HepG2 (cell line): ENCODE results near the gene SCP2. TPM values are rescaled to one million over a fixed set of nuclear protein-coding genes. Genes with fewer than 3 reads are reported as not detected.

Experiments
- ATAC-seq: fragments of 200-7000 bp; cut with Tn5 transposase; 3 replicates; pipeline ENCODE4 v1.9.1; 2020; ENCODE audit warnings: mild to moderate bottlenecking, moderate library complexity
- BruUV-seq: library from RNA; stranded (reverse); fragments of 400-500 nt; replicated peaks from 2 replicates; lab custom pipeline; 2021; lab: Mats Ljungman, UMichigan
- CTCF ChIA-PET: fragments of 300-600 bp; formaldehyde crosslinking; extraction: SDS; loops from one replicate; lab custom pipeline; 2021; ENCODE audit warnings: low total read pairs, inconsistent platforms, low intra/inter-chr PET ratio; lab: Yijun Ruan, JAX
- POLR2A ChIA-PET: fragments of 350-600 bp; sonication (Branson Sonifier 250); formaldehyde crosslinking; loops from one replicate; lab custom pipeline; 2020; ENCODE audit warnings: antibody characterized with exemption, inconsistent platforms; lab: Yijun Ruan, JAX
- DNase-seq: peaks from one replicate; pipeline ENCODE4 v3.0.0-alpha.2; 2015; ENCODE audit warnings: low spot score
- FAIRE-seq: peaks from 3 replicates; lab custom pipeline; 2011; peaks lifted over from hg19 to GRCh38; lab: Jason Lieb, UNC
- H2AFZ ChIP-seq: one replicate; pipeline ENCODE4 v1.6.1; 2011; ENCODE audit warnings: low read length, inconsistent platforms
- H3K27ac ChIP-seq: fragments of 300-600 bp; 3 replicates; pipeline ENCODE4 v1.8.0; 2011; ENCODE audit warnings: mixed run types, mild to moderate bottlenecking, mixed read lengths, low read length, inconsistent platforms; ENCODE audit not compliant: insufficient read depth; ENCODE audit errors: extremely low read length
- H3K27me3 ChIP-seq, 2 experiments: fragments of 200-600 bp in 1 of 2; 2 replicates in 1 of 2; 3 replicates in 1 of 2; pipeline versions ENCODE4 v1.6.0 to v1.8.0; 2011; ENCODE audit warnings: low read length in 2 of 2, mild to moderate bottlenecking in 2 of 2, moderate library complexity in 2 of 2, inconsistent platforms in 1 of 2; ENCODE audit not compliant: insufficient read depth in 2 of 2, control insufficient read depth in 1 of 2
- H3K36me3 ChIP-seq, 2 experiments: fragments of 200-600 bp in 1 of 2; replicated peaks in 1 of 2; 2 replicates in 1 of 2; 3 replicates in 1 of 2; pipeline versions ENCODE4 v1.5.1 to v1.8.0; 2011; ENCODE audit warnings: low read length in 2 of 2, inconsistent platforms in 1 of 2; ENCODE audit not compliant: insufficient read depth in 2 of 2, control insufficient read depth in 1 of 2
- H3K4me1 ChIP-seq: 2 replicates; pipeline ENCODE4 v1.5.1; 2012; ENCODE audit warnings: low read length, inconsistent platforms; ENCODE audit not compliant: insufficient read depth
- H3K4me2 ChIP-seq: 2 replicates; pipeline ENCODE4 v1.6.0; 2011; ENCODE audit warnings: low read depth, low read length, inconsistent platforms
- H3K4me3 ChIP-seq, 3 experiments: fragments of 200-600 bp in 1 of 3; sonication (generic), shearing (Covaris generic) in 1 of 3; replicated peaks in 1 of 3; 2 replicates each; pipeline ENCODE4 v1.5.1; 2011 to 2016; ENCODE audit warnings: low read length in 3 of 3, inconsistent platforms in 2 of 3, low read depth in 2 of 3, mild to moderate bottlenecking in 2 of 3, control low read depth in 1 of 3, mixed read lengths in 1 of 3; ENCODE audit not compliant: insufficient read depth in 1 of 3
- H3K79me2 ChIP-seq: one replicate; pipeline ENCODE4 v1.6.1; 2011; ENCODE audit warnings: low read length, inconsistent platforms; ENCODE audit not compliant: insufficient read depth
- H3K9ac ChIP-seq: 2 replicates; pipeline ENCODE4 v1.6.0; 2011; ENCODE audit warnings: mild to moderate bottlenecking, low read depth, low read length, inconsistent platforms; ENCODE audit not compliant: insufficient read depth
- H3K9me3 ChIP-seq: 2 replicates; pipeline ENCODE4 v1.5.1; 2012; ENCODE audit warnings: mild to moderate bottlenecking, low read length
- H4K20me1 ChIP-seq: 2 replicates; pipeline ENCODE4 v1.6.0; 2011; ENCODE audit warnings: inconsistent platforms, mild to moderate bottlenecking, low read length, moderate library complexity; ENCODE audit not compliant: insufficient read depth
- ATF7 ChIP-seq, 2 experiments: fragments of 450-650 bp in 1 of 2; sonication (generic) in 1 of 2; formaldehyde crosslinking in 1 of 2; IDR thresholded peaks; 2 replicates each; pipeline versions ENCODE4 v1.4.0 to v1.6.1; 2016 to 2020; ENCODE audit warnings: antibody characterized with exemption in 1 of 2, mild to moderate bottlenecking in 1 of 2, missing genetic modification reagents in 1 of 2
- BRD4 ChIP-seq: sonication (generic); formaldehyde crosslinking; IDR thresholded peaks from 2 replicates; pipeline ENCODE4 v1.4.0; 2020; ENCODE audit warnings: missing genetic modification reagents
- ELF4 ChIP-seq: sonication (generic); formaldehyde crosslinking; IDR thresholded peaks from 2 replicates; pipeline ENCODE4 v1.5.0; 2020; ENCODE audit warnings: missing genetic modification reagents, mild to moderate bottlenecking, moderate library complexity, borderline replicate concordance
- ETV5 ChIP-seq: IDR thresholded peaks from 2 replicates; pipeline ENCODE4 v1.6.1; 2018; ENCODE audit warnings: missing biosample characterization, missing genetic modification reagents, inconsistent platforms, borderline replicate concordance
- HOXA3 ChIP-seq: sonication (generic); formaldehyde crosslinking; IDR thresholded peaks from 2 replicates; pipeline ENCODE4 v1.5.0; 2020; ENCODE audit warnings: missing genetic modification reagents
- ISL2 ChIP-seq: sonication (generic); formaldehyde crosslinking; IDR thresholded peaks from 2 replicates; pipeline ENCODE4 v1.5.0; 2020; ENCODE audit warnings: missing genetic modification reagents
- PATZ1 ChIP-seq: sonication (generic); formaldehyde crosslinking; IDR thresholded peaks from 2 replicates; pipeline ENCODE4 v1.4.0; 2020; ENCODE audit warnings: missing genetic modification reagents
- SOX6 ChIP-seq, 2 experiments: fragments of 450-650 bp in 1 of 2; sonication (generic) in 1 of 2; formaldehyde crosslinking in 1 of 2; IDR thresholded peaks; 2 replicates each; pipeline versions ENCODE4 v1.4.0 to v1.6.1; 2017 to 2020; ENCODE audit warnings: antibody characterized with exemption in 1 of 2, mild to moderate bottlenecking in 1 of 2, missing genetic modification reagents in 1 of 2
- TEAD2 ChIP-seq: sonication (generic); formaldehyde crosslinking; IDR thresholded peaks from 2 replicates; pipeline ENCODE4 v1.9.0; 2021; ENCODE audit warnings: missing genetic modification reagents
- YY1 ChIP-seq: IDR thresholded peaks from 2 replicates; pipeline ENCODE4 v1.6.1; 2011; ENCODE audit warnings: low read length, low read depth, moderate library complexity, mild to moderate bottlenecking; ENCODE audit not compliant: insufficient read depth, insufficient replicate concordance
- ZBTB21 ChIP-seq: sonication (generic); formaldehyde crosslinking; IDR thresholded peaks from 2 replicates; pipeline ENCODE4 v1.4.0; 2020; ENCODE audit warnings: missing genetic modification reagents
- ZNF556 ChIP-seq: sonication (generic); formaldehyde crosslinking; IDR thresholded peaks from 2 replicates; pipeline ENCODE4 v1.4.0; 2020; ENCODE audit warnings: mild to moderate bottlenecking, missing genetic modification reagents, borderline replicate concordance
- ZNF670 ChIP-seq: sonication (generic); formaldehyde crosslinking; IDR thresholded peaks from 2 replicates; pipeline ENCODE4 v1.8.0; 2022; ENCODE audit warnings: mild to moderate bottlenecking, missing genetic modification reagents, borderline replicate concordance
- WGBS: methylation state at CpG from one replicate; pipeline ENCODE4 v1.1.6; 2017; ENCODE audit warnings: low lambda C conversion rate; 5-methylcytosine and 5-hydroxymethylcytosine counted together
- in situ Hi-C: cut with HindIII; loops from 2 replicates; pipeline ENCODE4 v1.10.0; 2017; ENCODE audit warnings: low pct_unique_long_range_greater_than_20kb; ENCODE audit not compliant: extremely low pct_ligation_motif_present
- intact Hi-C: fragments of 100-400 bp; cut with micrococcal nuclease; formaldehyde crosslinking; loops from one replicate; pipeline ENCODE4 v1.10.0; 2022; ENCODE audit not compliant: unreplicated experiment
- polyA plus RNA-seq, 8 experiments: library from polyadenylated mRNA; depleted of rRNA in 3 of 8; stranded (reverse) in 7 of 8; unstranded in 1 of 8; fragments of >200 nt; fragmentation: Illumina TruSeq in 4 of 8; extraction: Trizol in 4 of 8; gene quantifications; 2 replicates each; pipeline versions ENCODE4 v1.2.1 to v1.2.3, GENCODE V29; 2011 to 2016; ENCODE audit warnings: low read depth in 4 of 8, missing spikeins in 1 of 8, mixed read lengths in 1 of 8; ENCODE audit not compliant: insufficient read depth in 1 of 8
- total RNA-seq, 5 experiments: library from RNA; depleted of rRNA; stranded (reverse); fragments of >200 nt; fragmentation: Illumina TruSeq; extraction: Trizol; gene quantifications; 2 replicates each; pipeline ENCODE4 v1.2.3, GENCODE V29; 2016; ENCODE audit warnings: low read depth in 1 of 5
- TF ChIP-seq, protein P1 (sequence below): sonication (generic); formaldehyde crosslinking; IDR thresholded peaks from 2 replicates; pipeline ENCODE4 v1.5.0; 2020; ENCODE audit warnings: missing genetic modification reagents

Gene SCP2
- total and polyA plus RNA-seq, 2 of the 13 experiments (the other 11 are each of a cell fraction or from before 2014, with no cell fraction given), result 59.0 to 133 TPM

DNA sequence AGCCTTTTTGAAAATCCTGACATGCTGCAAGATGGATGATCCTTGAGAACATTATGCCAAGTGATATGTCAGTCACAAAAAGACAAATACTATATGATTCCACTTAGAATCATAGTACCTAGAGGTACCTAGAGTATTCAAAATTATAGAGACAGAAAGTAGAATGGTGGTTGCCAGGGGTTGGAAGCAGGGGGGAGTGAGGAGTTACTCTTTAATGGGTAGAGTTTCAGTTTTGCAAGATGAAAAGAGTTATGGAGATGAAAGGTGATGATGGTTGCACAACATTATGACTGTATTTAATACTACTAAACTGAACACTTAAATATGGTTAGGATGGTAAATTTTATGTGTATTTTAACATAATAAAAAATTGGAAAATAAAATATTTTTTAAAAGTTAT is 97.0 kb downstream of the SCP2 start:
- Histone ChIP-seq H3K27ac (no peak overlapping the region), H3K79me2 (peaks cover 22% of the 10 kb centered on the region), H4K20me1 (peaks cover 2% of the 10 kb centered on the region; the same call in 1 of the 2 replicates), H2AFZ (no peak overlapping the region), H3K4me2 (no peak overlapping the region), H3K9me3 (no peaks in the 10 kb centered on the region), H3K9ac (no peak overlapping the region), H3K4me1 (peaks cover 22% of the 10 kb centered on the region), H3K4me3 (no peak overlapping the region), H3K36me3 (peaks cover 0 to 12% of the 10 kb centered on the region in 2 experiments; a peak in 4 of 5 replicates), H3K27me3 (no peaks in the 10 kb centered on the region)
- BruUV-seq, result no TSS peak
- ChIA-PET CTCF (no interaction called here), POLR2A (no interaction called here)
- ATAC-seq, result no peak
- intact Hi-C loops, result no loop called here
- DNase-seq, result no peak
- TF ChIP-seq, protein P1, sequence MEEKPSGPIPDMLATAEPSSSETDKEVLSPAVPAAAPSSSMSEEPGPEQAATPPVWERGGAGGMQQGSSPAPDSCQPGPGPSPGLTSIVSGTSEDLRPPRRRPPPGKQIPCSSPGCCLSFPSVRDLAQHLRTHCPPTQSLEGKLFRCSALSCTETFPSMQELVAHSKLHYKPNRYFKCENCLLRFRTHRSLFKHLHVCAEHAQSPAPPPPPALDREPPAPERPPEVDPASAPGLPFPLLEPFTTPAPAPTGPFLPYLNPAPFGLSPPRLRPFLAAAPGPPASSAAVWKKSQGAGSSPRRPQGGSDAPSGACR, result 0 out of 2 replicates have a peak, but pooled peaks have one; percentile 3
- TF ChIP-seq ETV5 (CRISPR knock-in tag), result no peak
- in situ Hi-C loops, result no loop called here
- no peak for FAIRE-seq

DNA sequence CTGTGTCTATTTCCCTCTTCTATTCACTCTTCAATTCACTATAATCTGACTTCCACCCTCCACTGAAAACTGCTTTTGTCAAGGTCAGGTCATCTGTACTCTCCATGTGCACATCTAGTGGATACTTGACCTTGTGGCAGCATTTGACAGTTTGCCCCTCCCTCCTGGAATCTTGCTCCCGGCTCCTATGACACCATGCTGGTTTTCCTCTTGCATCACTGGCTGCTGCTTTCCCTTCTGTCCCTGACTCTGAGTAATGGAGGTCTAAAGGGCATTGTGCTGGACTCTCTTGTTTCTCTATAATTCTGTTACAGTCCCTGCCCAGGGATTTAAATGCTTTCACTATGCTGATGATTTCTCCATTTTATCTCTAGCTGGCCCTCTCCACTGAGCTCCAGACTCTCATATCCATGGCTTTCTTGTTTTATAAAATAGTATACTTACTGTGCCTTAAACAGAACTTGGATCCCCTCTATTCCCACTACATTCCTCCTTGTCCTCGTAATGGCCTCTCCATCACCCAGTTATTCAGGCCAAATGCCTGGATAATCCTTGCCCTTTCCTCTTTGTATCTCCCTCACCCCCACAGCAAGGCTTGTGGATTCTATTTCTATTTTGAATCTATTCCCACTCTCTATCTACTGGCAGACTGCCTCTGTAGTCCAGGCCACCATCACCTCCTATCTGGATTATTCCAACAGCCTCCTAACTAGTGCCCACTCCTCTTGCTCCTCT is 98.1 kb downstream of the SCP2 start:
- peak overlapping the region; percentile 62 for H3K27ac ChIP-seq
- no TSS peak for BruUV-seq
- peak; percentile 99 for ATAC-seq
- H3K36me3 ChIP-seq, result peaks cover 0 to 17% of the 10 kb centered on the region in 2 experiments; a peak in 4 of 5 replicates
- H3K9ac ChIP-seq, result peak overlapping the region; percentile 18; the same call in 1 of the 2 replicates
- H4K20me1 ChIP-seq, result peaks cover 2% of the 10 kb centered on the region; the same call in 1 of the 2 replicates
- H3K4me2 ChIP-seq, result peak overlapping the region; percentile 33; the same call in 1 of the 2 replicates
- peak; percentile 90 for DNase-seq
- no peaks in the 10 kb centered on the region for H3K9me3 ChIP-seq
- in situ Hi-C loops (no loop called here), intact Hi-C loops (loop anchor here (1.0 kb wide), 1 partner anchor 11 kb away; no protein-coding TSS in a partner anchor)
- no peaks in the 10 kb centered on the region for H3K27me3 ChIP-seq
- peaks cover 20% of the 10 kb centered on the region for H3K79me2 ChIP-seq
- peak; percentile 72 for FAIRE-seq
- peaks cover 22% of the 10 kb centered on the region for H3K4me1 ChIP-seq
- ChIA-PET CTCF (no interaction called here), POLR2A (no interaction called here)
- H2AFZ ChIP-seq, result no peak overlapping the region
- no peak overlapping the region; a peak in 1 of 6 replicates for H3K4me3 ChIP-seq
- 40% methylated on average over 2 of the region's 2 CpGs for WGBS
- no peak for TF ChIP-seq TEAD2
- no peak for TF ChIP-seq BRD4
- peak; percentile 70 for TF ChIP-seq YY1
- no peak for TF ChIP-seq ELF4 (CRISPR knock-in tag)
- peak; percentile 31; the same call in 1 of the 2 replicates for TF ChIP-seq ISL2 (CRISPR knock-in tag)
- peak; percentile 99 for TF ChIP-seq ZNF670 (CRISPR knock-in tag)
- TF ChIP-seq SOX6 (IDR thresholded peaks at IDR 0.05), result no peak
- TF ChIP-seq SOX6 (CRISPR knock-in tag; IDR thresholded peaks at IDR 0.05), result peak; percentile 67
- TF ChIP-seq ATF7 (IDR thresholded peaks at IDR 0.05), result peak; percentile 69
- 0 out of 2 replicates have a peak, but pooled peaks have one; percentile 58 for TF ChIP-seq ATF7 (CRISPR knock-in tag; IDR thresholded peaks at IDR 0.05)
- peak; percentile 75 for TF ChIP-seq PATZ1 (CRISPR knock-in tag)
- peak; percentile 44; the same call in 1 of the 2 replicates for TF ChIP-seq ZNF556 (CRISPR knock-in tag)
- peak; percentile 96 for TF ChIP-seq HOXA3 (CRISPR knock-in tag)
- TF ChIP-seq ZBTB21 (CRISPR knock-in tag), result peak; percentile 92
